Upper lobe of right lung (tissue), 1 donor: ENCODE results near the gene ADGRL3. TPM values are rescaled to one million over a fixed set of nuclear protein-coding genes. Genes with fewer than 3 reads are reported as not detected.
"Not testable (repeated sequence)": the region's sequence is repeated elsewhere in the genome, so short reads cannot be mapped to it uniquely, and the experiment has no call there.

Source experiments
- ATAC-seq: fragments of 200-7000 bp; cut with Tn5 transposase; one replicate; pipeline ENCODE4 v1.9.1; 2020; ENCODE audit warnings: mild to moderate bottlenecking, moderate library complexity
- DNase-seq: peaks from one replicate; pipeline ENCODE4 v3.0.0-alpha.2; 2020
- H3K27ac ChIP-seq: fragments of 200-600 bp; one replicate; pipeline ENCODE4 v1.8.0; 2022
- H3K27me3 ChIP-seq: fragments of 200-600 bp; one replicate; pipeline ENCODE4 v1.8.0; 2022; ENCODE audit warnings: mild to moderate bottlenecking
- H3K36me3 ChIP-seq: fragments of 200-600 bp; one replicate; pipeline ENCODE4 v1.8.0; 2022
- H3K4me1 ChIP-seq: fragments of 200-600 bp; one replicate; pipeline ENCODE4 v1.8.0; 2022
- H3K4me3 ChIP-seq: fragments of 200-600 bp; one replicate; pipeline ENCODE4 v1.8.0; 2022; ENCODE audit warnings: mild to moderate bottlenecking
- H3K9me3 ChIP-seq: fragments of 200-600 bp; one replicate; pipeline ENCODE4 v1.8.0; 2022
- intact Hi-C: fragments of 100-400 bp; cut with DNase I; formaldehyde crosslinking; loops from one replicate; pipeline ENCODE4 v1.11.0; 2022
- total RNA-seq: library from RNA; stranded (reverse); fragmentation: NEBNext Ultra II Directional; extraction: Animal tissue kit (Norgen Biotek cat#: 25700); gene quantifications from one replicate; pipeline ENCODE4 v1.2.1, GENCODE V29; 2021
- TF ChIP-seq, protein P1 (sequence below): fragments of 200-600 bp; IDR thresholded peaks from one replicate; pipeline ENCODE4 v1.8.0; 2022; ENCODE audit warnings: antibody characterized with exemption
- donor health status: DM: no; HTN: yes; CAD: no; lungs with severe emphysema.

Gene ADGRL3
- total RNA-seq, 1 donor from 2014 or later = 4.0 TPM

DNA sequence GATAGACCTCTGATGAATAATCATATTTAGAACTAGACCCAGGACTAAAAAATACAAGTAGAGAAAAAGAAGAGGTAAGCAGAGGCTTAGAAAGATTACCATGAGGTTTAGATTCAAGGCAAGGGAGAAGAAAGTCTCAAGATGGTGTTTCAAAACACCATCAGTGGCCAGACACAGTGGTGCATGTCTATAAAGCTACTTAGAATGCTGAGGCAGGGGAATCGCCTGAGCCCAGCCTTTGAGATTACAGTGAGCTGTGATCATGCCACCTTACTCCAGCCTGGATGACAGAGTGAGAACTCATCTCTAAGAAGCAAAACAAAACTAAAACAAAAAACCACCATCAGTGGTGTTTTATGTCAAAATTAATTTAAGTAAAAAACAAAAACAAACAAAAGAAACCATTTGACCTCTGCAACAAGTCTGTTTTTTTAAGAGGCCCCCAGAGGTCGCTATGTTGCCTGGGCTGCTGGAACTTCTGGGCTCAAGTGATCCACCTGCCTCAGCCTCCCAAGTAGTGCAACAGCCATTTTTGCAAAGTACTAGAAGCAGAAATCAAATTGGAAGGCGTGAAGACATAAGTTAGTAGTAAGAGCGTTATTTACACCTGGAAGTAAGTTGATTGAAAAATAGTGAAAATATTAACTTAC is 784.3 kb downstream of the ADGRL3 start:
- no peaks in the 10 kb centered on the region for H3K4me1 ChIP-seq
- H3K27me3 ChIP-seq = no peaks in the 10 kb centered on the region
- no peak overlapping the region for H3K27ac ChIP-seq
- H3K36me3 ChIP-seq = no peaks in the 10 kb centered on the region
- no peak for DNase-seq
- no peak for ATAC-seq
- H3K4me3 ChIP-seq = no peak overlapping the region
- intact Hi-C loops = no loop called here
- H3K9me3 ChIP-seq = no peaks in the 10 kb centered on the region
- TF ChIP-seq, protein P1, sequence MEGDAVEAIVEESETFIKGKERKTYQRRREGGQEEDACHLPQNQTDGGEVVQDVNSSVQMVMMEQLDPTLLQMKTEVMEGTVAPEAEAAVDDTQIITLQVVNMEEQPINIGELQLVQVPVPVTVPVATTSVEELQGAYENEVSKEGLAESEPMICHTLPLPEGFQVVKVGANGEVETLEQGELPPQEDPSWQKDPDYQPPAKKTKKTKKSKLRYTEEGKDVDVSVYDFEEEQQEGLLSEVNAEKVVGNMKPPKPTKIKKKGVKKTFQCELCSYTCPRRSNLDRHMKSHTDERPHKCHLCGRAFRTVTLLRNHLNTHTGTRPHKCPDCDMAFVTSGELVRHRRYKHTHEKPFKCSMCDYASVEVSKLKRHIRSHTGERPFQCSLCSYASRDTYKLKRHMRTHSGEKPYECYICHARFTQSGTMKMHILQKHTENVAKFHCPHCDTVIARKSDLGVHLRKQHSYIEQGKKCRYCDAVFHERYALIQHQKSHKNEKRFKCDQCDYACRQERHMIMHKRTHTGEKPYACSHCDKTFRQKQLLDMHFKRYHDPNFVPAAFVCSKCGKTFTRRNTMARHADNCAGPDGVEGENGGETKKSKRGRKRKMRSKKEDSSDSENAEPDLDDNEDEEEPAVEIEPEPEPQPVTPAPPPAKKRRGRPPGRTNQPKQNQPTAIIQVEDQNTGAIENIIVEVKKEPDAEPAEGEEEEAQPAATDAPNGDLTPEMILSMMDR = no peak

DNA sequence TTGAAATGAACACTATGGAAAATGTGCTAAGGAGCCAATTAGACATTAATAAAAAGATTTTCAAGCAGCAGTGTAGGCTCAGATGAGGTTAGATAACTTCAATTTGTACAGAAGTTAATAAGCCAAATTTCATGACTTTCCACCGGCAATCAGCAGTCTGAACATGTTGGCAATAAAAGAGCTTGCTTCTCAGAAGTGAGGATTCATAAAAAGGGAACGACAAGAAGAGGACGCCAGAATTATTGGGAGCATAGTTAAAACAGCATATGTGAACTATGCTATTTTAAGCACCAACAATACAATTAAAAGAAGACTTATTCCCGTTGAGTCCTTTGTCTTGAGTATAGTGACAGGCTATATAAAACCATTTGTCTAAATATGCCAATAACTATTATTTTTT is 785.3 kb downstream of the ADGRL3 start:
- Histone ChIP-seq H3K9me3 (no peaks in the 10 kb centered on the region), H3K36me3 (no peaks in the 10 kb centered on the region), H3K27ac (no peak overlapping the region), H3K27me3 (no peaks in the 10 kb centered on the region), H3K4me1 (no peaks in the 10 kb centered on the region), H3K4me3 (no peak overlapping the region)
- TF ChIP-seq, protein P1 = no peak
- DNase-seq = no peak
- no peak for ATAC-seq
- intact Hi-C loops = no loop called here

DNA sequence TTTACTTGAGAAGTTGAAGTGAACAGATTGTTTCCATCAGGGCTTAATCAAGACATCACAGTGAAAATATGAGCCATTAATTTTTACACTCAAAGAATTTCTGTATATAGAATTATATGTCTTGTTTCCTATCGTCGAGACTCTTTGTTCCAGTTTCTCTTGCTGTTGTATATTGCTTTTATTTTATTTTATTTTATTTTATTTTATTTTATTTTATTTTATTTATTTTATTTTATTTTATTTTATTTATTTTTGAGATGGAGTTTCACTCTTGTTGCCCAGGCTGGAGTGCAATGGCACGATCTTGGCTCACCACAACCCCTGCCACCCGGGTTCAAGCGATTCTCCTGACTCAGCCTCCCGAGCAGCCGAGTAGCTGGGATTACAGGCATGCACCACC is 786.8 kb downstream of the ADGRL3 start:
- H3K4me3 ChIP-seq, H3K4me1 ChIP-seq, ATAC-seq, intact Hi-C loops, DNase-seq, H3K27ac ChIP-seq, H3K36me3 ChIP-seq, H3K9me3 ChIP-seq, H3K27me3 ChIP-seq: not testable (repeated sequence)

DNA sequence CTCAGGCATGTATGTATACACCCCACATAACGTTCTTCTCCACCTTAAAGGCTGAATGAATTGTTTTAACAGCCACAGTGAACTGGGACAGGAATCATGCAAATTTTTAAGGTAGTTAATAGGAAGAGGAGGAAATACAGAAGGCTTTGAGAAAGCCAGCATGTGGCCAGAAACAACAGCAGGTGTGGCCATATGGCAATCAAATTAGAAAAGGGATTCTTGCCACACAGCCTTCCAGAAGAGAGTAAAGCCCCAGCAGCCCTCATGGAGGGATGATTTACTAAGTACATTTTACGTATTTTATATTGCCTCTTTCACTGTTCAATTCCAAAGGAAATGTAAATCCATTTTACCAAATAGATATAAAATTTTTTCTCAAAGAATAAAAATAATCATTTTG is 792.2 kb downstream of the ADGRL3 start:
- ATAC-seq = no peak
- no peaks in the 10 kb centered on the region for H3K4me1 ChIP-seq
- TF ChIP-seq, protein P1 = no peak

DNA sequence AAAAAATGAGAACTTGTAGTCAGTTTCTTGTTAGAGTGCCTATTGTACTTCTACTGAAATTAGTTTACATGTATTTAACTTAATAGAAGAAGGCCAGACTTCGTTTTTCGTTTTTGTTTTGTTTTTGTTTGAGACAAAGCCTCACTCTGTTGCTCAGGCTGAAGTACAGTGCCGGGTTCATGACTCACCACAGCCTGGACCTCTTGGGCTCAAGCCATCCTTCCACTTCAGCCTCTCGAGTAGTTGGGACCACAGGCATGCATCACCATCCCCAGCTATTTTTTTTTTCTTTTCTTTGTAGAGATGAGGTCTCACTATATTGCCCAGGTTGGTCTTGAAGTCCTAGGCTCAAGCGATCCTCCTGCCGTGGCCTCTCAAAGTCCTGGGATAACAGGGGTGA is 793.9 kb downstream of the ADGRL3 start:
- no peak for ATAC-seq

More for the DNA sequence above, 792.2 kb downstream of the ADGRL3 start:
- Histone ChIP-seq H3K9me3 (no peaks in the 10 kb centered on the region), H3K4me3 (no peak overlapping the region), H3K36me3 (no peaks in the 10 kb centered on the region), H3K27ac (no peak overlapping the region), H3K27me3 (no peaks in the 10 kb centered on the region)
- intact Hi-C loops = no loop called here
- DNase-seq = no peak

DNA sequence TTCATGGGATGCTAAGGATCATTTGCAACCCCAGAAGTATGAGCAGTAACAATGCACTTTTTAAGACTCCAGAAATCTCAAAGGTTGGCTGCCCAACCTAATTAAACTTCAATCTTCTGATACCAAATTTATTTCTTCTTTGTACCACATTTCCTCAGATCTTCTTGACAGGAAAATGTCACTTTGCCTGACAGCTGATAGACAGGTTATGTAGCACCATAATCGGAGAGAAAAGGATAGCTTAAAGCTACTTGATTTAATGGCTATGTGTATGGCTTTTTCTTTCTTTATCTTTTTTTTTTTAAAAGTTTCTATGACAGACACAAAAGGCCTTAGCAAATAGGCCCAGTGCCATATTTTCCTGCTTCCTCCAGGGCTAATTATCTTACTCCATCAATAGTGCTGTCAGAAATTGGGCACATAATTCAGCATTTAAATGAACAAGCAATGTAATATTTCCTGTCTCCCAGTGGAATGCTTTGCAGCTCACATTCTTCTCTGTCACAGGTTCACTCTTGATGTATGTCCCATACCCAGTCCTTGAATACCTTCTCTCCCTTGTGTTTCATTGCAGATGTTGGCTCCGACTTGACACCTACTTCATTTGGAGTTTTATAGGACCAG is 795.7 kb downstream of the ADGRL3 start:
- no peaks in the 10 kb centered on the region for H3K36me3 ChIP-seq
- H3K4me1 ChIP-seq = no peaks in the 10 kb centered on the region
- TF ChIP-seq, protein P1 = no peak
- no peaks in the 10 kb centered on the region for H3K27me3 ChIP-seq
- no peak for DNase-seq
- no peak for ATAC-seq
- no peak overlapping the region for H3K4me3 ChIP-seq
- no peak overlapping the region for H3K27ac ChIP-seq
- intact Hi-C loops = no loop called here
- H3K9me3 ChIP-seq = no peaks in the 10 kb centered on the region

More for the DNA sequence above, 793.9 kb downstream of the ADGRL3 start:
- DNase-seq = no peak
- TF ChIP-seq, protein P1 = no peak
- no peak overlapping the region for H3K27ac ChIP-seq
- H3K4me1 ChIP-seq = no peaks in the 10 kb centered on the region
- no peak overlapping the region for H3K4me3 ChIP-seq
- no peaks in the 10 kb centered on the region for H3K27me3 ChIP-seq
- no peaks in the 10 kb centered on the region for H3K36me3 ChIP-seq
- H3K9me3 ChIP-seq = no peaks in the 10 kb centered on the region
- intact Hi-C loops = no loop called here
